IPS DF 19.7 (cell line): ENCODE results near the gene COQ6.
"Not testable (repeated sequence)": the region's sequence is repeated elsewhere in the genome, so short reads cannot be mapped to it uniquely, and the experiment has no call there.

Experiments used
- DNase-seq: peaks from one replicate; pipeline ENCODE4 v3.0.0-alpha.2; 2013; ENCODE audit warnings: low read depth, low spot score

The COQ6 gene

DNA sequence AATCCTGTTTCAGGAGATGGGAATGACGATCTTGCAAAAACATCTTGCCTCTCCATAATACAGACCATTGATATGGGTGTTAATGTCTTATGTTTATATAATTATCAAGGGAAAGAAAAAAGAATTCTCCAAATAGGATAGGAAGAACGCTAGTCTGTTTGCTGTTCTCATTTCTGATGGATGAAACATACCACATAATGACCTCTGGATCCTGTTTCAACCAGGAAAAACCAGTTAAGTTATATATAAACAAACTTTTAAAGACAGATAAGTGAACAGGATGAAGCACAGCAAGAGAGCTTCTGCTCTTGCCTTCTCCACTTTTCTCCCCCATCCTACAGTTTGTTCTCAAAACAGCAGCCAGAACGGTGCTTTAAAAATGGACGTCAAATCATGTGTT, 27.8 kb downstream of the COQ6 start:
- no peak for DNase-seq

- DNase-seq = no peak
Measured at GRCh38 chr14:73988065-73988464, 38.0 kb downstream of the COQ6 start.

DNA sequence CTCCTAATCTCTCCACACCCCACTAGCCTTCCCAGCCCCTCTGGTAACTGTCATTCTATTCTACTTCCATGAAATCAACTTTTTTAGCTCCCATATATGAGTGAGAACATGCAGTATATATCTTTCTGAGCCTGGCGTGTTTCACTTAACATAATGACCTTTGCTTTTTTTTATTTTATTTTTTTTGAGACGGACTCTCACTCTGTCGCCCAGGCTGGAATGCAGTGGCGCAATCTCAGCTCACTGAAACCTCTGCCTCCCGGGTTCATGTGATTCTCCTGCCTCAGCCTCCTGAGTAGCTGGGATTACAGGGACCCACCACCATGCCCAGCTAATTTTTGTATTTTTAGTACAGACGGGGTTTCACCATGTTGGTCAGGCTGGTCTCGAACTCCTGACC, 38.6 kb downstream of the COQ6 start:
- not testable (repeated sequence) for DNase-seq

DNA sequence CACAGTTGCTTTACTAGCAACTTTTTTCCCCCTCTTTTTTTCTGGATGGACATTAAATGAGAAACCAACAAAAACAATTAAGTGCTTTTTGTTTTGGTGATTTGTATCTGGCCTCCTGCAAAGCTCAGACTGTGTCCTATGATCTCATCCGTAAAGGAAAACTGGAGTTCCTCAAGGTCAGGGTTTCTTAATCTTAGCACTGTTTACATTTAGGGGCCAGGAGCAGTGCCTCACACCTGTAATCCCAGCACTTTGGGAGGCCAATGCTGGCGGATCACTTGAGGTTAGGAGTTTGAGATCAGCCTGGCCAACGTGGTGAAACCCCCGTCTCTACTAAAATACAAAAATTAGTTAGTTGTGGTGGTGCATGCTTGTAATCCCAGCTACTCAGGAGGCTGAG, 41.0 kb downstream of the COQ6 start:
- no peak for DNase-seq

GRCh38 chr14:73994926-73995325, 44.8 kb downstream of the COQ6 start:
- not testable (repeated sequence) for DNase-seq

DNA sequence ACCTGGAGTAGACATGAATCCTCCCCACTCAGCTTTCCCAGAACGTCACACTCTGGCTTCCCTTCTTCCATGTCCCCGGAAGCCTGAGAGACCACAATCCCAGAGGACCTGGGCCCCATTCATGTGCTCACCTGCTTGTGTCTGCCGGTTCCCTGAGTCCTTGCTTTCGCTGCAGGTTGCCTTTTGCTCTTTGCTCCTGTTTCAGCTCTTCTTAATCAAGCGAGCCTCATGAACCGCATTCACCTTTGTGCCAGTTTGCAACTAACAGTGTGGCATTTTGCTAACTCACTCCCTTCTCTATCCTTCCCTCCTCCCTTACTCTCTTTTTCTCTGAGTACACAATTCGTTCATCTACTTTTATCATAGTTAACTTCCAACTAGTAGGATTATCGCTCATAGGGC, 45.9 kb downstream of the COQ6 start:
- no peak for DNase-seq

GRCh38 chr14:73996731-73997107, 46.6 kb downstream of the COQ6 start:
- no peak for DNase-seq

GRCh38 chr14:73997108-73997943, 47.2 kb downstream of the COQ6 start:
- DNase-seq = no peak

- no peak for DNase-seq
Measured at GRCh38 chr14:73997944-73998447, 47.9 kb downstream of the COQ6 start.

- no peak for DNase-seq
Measured at GRCh38 chr14:73998726-73999125, 48.6 kb downstream of the COQ6 start.

DNA sequence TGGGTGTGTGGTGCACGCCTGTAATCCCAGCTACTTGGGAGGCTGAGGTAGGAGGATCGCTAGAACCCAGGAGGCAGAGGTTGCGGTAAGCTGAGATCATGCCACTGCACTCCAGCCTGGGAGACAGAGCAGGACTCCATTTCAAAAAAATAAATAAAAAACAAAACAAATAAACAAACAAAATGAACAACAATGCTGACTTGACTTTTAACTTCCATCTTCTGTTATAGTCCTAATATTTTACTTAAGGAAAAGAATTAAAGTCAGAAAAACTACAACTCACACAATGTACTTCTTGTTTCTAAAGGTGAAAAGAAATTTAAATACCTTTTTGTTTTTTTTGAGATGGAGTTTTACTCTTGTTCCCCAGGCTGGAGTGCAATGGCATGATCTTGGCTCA, 55.6 kb downstream of the COQ6 start:
- not testable (repeated sequence) for DNase-seq

- DNase-seq = no peak
Measured at GRCh38 chr14:74008843-74009499, 58.9 kb downstream of the COQ6 start.
